ENCODE results near the gene NMNAT2.

The NMNAT2 gene

GRCh38 chr1:183203094-183203493, 215.1 kb downstream of the NMNAT2 start:
- no peak for DNase-seq

DNA sequence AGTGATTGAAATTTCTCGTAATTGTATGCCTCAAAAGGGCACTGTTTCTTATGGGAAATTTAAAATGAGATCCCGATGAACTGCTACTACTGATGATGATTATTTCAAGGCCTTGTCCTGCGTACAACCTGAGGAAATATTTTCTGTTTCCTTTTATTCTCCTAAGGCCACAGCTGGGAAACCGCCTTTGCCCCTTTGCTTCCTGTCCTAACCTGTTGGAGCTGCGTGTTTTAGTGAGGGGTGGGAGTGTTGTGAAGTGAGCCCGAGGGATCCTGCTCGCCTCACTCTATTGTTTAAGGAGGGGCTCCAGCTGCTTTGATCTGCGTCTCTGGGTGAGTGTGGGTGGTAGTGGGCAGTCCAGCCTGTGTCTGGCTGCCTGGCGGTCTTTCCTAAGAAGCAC, 217.7 kb downstream of the NMNAT2 start:
- no peak for DNase-seq

DNA sequence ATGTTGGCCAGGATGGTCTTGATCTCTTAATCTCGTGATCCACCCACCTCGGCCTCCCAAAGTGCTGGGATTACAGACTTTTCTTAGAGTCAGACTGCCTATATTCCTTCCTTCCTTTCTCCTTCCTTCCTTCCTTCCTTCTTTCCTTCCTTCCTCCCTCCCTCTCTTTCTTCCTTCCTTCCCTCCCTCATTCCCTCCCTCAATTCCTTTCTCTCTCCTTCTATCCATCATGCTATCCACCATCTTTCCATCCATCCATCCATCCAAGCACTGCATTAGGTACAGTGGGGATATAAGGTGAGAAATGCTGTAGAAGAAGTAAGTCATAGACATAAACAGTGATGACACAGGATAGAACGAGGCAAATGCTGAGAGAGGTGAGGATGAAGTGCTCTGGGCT, 218.9 kb downstream of the NMNAT2 start:
- DNase-seq, result no peak

DNA sequence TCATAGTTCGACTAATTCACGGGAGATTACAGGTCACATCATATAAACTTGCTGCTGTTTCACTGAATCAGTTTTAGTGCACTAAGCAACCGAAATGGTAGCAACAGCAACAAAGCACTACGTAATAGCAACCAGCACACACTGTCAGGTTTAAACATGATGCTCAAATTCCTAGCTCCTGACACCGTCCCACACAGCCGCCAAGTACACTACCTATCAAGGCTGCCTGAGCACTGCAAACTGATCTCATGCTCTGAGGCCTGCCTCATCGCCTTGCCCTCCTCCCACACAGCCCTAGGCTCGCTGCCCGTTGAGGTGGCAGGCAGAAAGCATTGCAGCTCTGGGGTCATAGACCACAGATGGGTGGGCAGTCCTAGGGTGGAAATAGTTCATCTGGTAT, 219.7 kb downstream of the NMNAT2 start:
- DNase-seq, result no peak
